GM12878 (cell line): Measurements from ENCODE around the gene SSH2. TPM values are rescaled to one million over a fixed set of nuclear protein-coding genes. Genes with fewer than 3 reads are reported as not detected.

Experiments
- ATAC-seq: fragments of 200-7000 bp; cut with Tn5 transposase; 3 replicates; pipeline ENCODE4 v1.9.1; 2020; ENCODE audit warnings: mild to moderate bottlenecking, moderate library complexity
- BruUV-seq: library from RNA; stranded (reverse); fragments of 400-500 nt; replicated peaks from 2 replicates; lab custom pipeline; 2021; lab: Mats Ljungman, UMichigan
- CTCF ChIA-PET: fragments of 300-600 bp; sonication (Branson Sonifier 250); formaldehyde crosslinking; extraction: SDS; loops from one replicate; lab custom pipeline; 2021; ENCODE audit warnings: inconsistent platforms; lab: Yijun Ruan, JAX
- POLR2A ChIA-PET: fragments of 350-600 bp; formaldehyde crosslinking; extraction: SDS; loops from one replicate; lab custom pipeline; 2021; ENCODE audit warnings: inconsistent platforms; lab: Charles Lee
- RAD21 ChIA-PET: fragments of 300-600 bp; sonication (Branson Sonifier 250); formaldehyde crosslinking; loops from one replicate; lab custom pipeline; 2023; ENCODE audit warnings: antibody characterized with exemption; ENCODE audit not compliant: unreplicated experiment; lab: Charles Lee
- SMC1A ChIA-PET: fragments of 300-600 bp; sonication (Branson Sonifier 250); formaldehyde crosslinking; loops from one replicate; lab custom pipeline; 2023; ENCODE audit not compliant: unreplicated experiment, uncharacterized antibody; lab: Charles Lee
- DNase-seq: peaks from one replicate; pipeline ENCODE4 v3.0.0-alpha.2; 2011; ENCODE audit warnings: low read depth, low spot score
- FAIRE-seq: peaks from 3 replicates; lab custom pipeline; 2011; peaks lifted over from hg19 to GRCh38; lab: Jason Lieb, UNC
- H2AFZ ChIP-seq: 2 replicates; pipeline ENCODE4 v1.6.0; 2011; ENCODE audit warnings: low read depth, low read length, control low read depth; ENCODE audit not compliant: control insufficient read depth
- H3K27ac ChIP-seq: 2 replicates; pipeline ENCODE4 v1.5.1; 2011; ENCODE audit warnings: control low read depth; ENCODE audit not compliant: control insufficient read depth, insufficient read depth
- H3K27me3 ChIP-seq, 2 experiments: replicated peaks in 1 of 2; 2 replicates each; pipeline versions ENCODE4 v1.6.0 to v1.6.1; 2011; ENCODE audit warnings: low read length in 1 of 2; ENCODE audit not compliant: control insufficient read depth in 2 of 2, insufficient read depth in 2 of 2
- H3K36me3 ChIP-seq, 2 experiments: 2 replicates each; pipeline ENCODE4 v1.5.1; 2011; ENCODE audit warnings: low read length in 1 of 2; ENCODE audit not compliant: control insufficient read depth in 2 of 2, insufficient read depth in 2 of 2
- H3K4me1 ChIP-seq: 2 replicates; pipeline ENCODE4 v1.6.1; 2011; ENCODE audit warnings: mild to moderate bottlenecking, low read length, moderate library complexity, mixed read lengths; ENCODE audit not compliant: control insufficient read depth, insufficient read depth
- H3K4me2 ChIP-seq: 2 replicates; pipeline ENCODE4 v1.6.0; 2011; ENCODE audit warnings: control low read depth; ENCODE audit not compliant: control insufficient read depth, insufficient read depth
- H3K4me3 ChIP-seq: fragments of 200-600 bp; sonication (generic); 2 replicates; pipeline ENCODE4 v1.5.1; 2016
- H3K79me2 ChIP-seq: 2 replicates; pipeline ENCODE4 v1.6.0; 2011; ENCODE audit warnings: low read length; ENCODE audit not compliant: control insufficient read depth, insufficient read depth
- H3K9ac ChIP-seq: 2 replicates; pipeline ENCODE4 v1.8.0; 2011; ENCODE audit warnings: low read length, control low read depth, mixed read lengths; ENCODE audit not compliant: control insufficient read depth, insufficient read depth
- H3K9me3 ChIP-seq: replicated peaks from 3 replicates; pipeline ENCODE4 v1.5.1; 2011; ENCODE audit warnings: mild to moderate bottlenecking, low read length; ENCODE audit not compliant: control insufficient read depth, insufficient read depth
- H4K20me1 ChIP-seq: 2 replicates; pipeline ENCODE4 v1.6.0; 2011; ENCODE audit not compliant: control insufficient read depth, insufficient read depth
- ASH2L ChIP-seq: fragments of 300-600, 200-600 bp; sonication (generic); IDR thresholded peaks from 2 replicates; pipeline ENCODE4 v1.6.1; 2017; ENCODE audit warnings: low read depth, mild to moderate bottlenecking, borderline replicate concordance
- JUND ChIP-seq: IDR thresholded peaks from 2 replicates; pipeline ENCODE4 v1.6.1; 2012; ENCODE audit warnings: low read depth, mild to moderate bottlenecking, low read length, improper control_type of control experiment, moderate library complexity
- PAX8 ChIP-seq: fragments of 450-650 bp; IDR thresholded peaks from 2 replicates; pipeline ENCODE4 v1.6.1; 2017; ENCODE audit warnings: mild to moderate bottlenecking, moderate library complexity
- WGBS: methylation state at CpG from one replicate; pipeline ENCODE4 v1.1.6; 2016; ENCODE audit warnings: low lambda C conversion rate; ENCODE audit not compliant: insufficient replicate concordance, insufficient coverage; ENCODE audit errors: missing lambda C conversion rate; 5-methylcytosine and 5-hydroxymethylcytosine counted together
- in situ Hi-C: fragments of 300-500 bp; cut with MboI; formaldehyde crosslinking; loops from 9 replicates; pipeline ENCODE4 v1.14.3; 2018; ENCODE audit warnings: mixed read lengths
- intact Hi-C: fragments of 100-400 bp; cut with micrococcal nuclease; formaldehyde crosslinking; loops from one replicate; pipeline ENCODE4 v1.14.2; 2022; ENCODE audit not compliant: unreplicated experiment
- polyA plus RNA-seq, 11 experiments: library from polyadenylated mRNA; depleted of rRNA in 4 of 11; unstranded in 6 of 11; stranded (reverse) in 5 of 11; fragments of >200 nt; fragmentation: Nextera tagmentation in 4 of 11; fragmentation: Illumina TruSeq in 1 of 11; extraction: Ambion mirVana in 4 of 11; extraction: Trizol in 1 of 11; gene quantifications; 1 replicate in 1 of 11; 2 replicates in 10 of 11; pipeline versions ENCODE4 v1.2.1 to v1.2.3, GENCODE V29; 2011 to 2016; ENCODE audit warnings: inconsistent platforms in 2 of 11, missing spikeins in 2 of 11, low read depth in 1 of 11
- total RNA-seq, 4 experiments: library from RNA; depleted of rRNA in 3 of 4; stranded (reverse); fragments of >200 nt in 3 of 4; fragmentation: Illumina TruSeq in 1 of 4; extraction: Trizol in 1 of 4; gene quantifications; 2 replicates each; pipeline versions ENCODE4 v1.2.1 to v1.2.3, GENCODE V29; 2013 to 2021
- TF ChIP-seq, protein P1 (sequence below): fragments of 450-650 bp; IDR thresholded peaks from 2 replicates; pipeline ENCODE4 v1.6.1; 2017; ENCODE audit warnings: mild to moderate bottlenecking, low read depth, inconsistent platforms; ENCODE audit not compliant: poor library complexity, severe bottlenecking
- TF ChIP-seq, protein P2 (sequence below): IDR thresholded peaks from 2 replicates; pipeline ENCODE4 v1.6.1; 2011; ENCODE audit warnings: low read depth, low read length, improper control_type of control experiment, borderline replicate concordance
- TF ChIP-seq, protein P3 (sequence below): fragments of 450-650 bp; formaldehyde crosslinking; IDR thresholded peaks from 2 replicates; pipeline ENCODE4 v1.4.0; 2022; ENCODE audit warnings: mild to moderate bottlenecking, moderate library complexity

SSH2 gene
- total and polyA plus RNA-seq, 10 of the 15 experiments (the other 5 are each of a cell fraction or from before 2014, with no cell fraction given), result 9.3 to 65.9 (median 34.0) TPM

GRCh38 chr17:29846298-29846697 lies 83.7 kb downstream of the SSH2 start:
- TF ChIP-seq JUND (no peak), ASH2L (no peak), PAX8 (no peak)
- TF ChIP-seq, protein P1, sequence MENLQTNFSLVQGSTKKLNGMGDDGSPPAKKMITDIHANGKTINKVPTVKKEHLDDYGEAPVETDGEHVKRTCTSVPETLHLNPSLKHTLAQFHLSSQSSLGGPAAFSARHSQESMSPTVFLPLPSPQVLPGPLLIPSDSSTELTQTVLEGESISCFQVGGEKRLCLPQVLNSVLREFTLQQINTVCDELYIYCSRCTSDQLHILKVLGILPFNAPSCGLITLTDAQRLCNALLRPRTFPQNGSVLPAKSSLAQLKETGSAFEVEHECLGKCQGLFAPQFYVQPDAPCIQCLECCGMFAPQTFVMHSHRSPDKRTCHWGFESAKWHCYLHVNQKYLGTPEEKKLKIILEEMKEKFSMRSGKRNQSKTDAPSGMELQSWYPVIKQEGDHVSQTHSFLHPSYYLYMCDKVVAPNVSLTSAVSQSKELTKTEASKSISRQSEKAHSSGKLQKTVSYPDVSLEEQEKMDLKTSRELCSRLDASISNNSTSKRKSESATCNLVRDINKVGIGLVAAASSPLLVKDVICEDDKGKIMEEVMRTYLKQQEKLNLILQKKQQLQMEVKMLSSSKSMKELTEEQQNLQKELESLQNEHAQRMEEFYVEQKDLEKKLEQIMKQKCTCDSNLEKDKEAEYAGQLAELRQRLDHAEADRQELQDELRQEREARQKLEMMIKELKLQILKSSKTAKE, result no peak
- TF ChIP-seq, protein P2, sequence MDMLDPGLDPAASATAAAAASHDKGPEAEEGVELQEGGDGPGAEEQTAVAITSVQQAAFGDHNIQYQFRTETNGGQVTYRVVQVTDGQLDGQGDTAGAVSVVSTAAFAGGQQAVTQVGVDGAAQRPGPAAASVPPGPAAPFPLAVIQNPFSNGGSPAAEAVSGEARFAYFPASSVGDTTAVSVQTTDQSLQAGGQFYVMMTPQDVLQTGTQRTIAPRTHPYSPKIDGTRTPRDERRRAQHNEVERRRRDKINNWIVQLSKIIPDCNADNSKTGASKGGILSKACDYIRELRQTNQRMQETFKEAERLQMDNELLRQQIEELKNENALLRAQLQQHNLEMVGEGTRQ, result no peak
- TF ChIP-seq, protein P3, sequence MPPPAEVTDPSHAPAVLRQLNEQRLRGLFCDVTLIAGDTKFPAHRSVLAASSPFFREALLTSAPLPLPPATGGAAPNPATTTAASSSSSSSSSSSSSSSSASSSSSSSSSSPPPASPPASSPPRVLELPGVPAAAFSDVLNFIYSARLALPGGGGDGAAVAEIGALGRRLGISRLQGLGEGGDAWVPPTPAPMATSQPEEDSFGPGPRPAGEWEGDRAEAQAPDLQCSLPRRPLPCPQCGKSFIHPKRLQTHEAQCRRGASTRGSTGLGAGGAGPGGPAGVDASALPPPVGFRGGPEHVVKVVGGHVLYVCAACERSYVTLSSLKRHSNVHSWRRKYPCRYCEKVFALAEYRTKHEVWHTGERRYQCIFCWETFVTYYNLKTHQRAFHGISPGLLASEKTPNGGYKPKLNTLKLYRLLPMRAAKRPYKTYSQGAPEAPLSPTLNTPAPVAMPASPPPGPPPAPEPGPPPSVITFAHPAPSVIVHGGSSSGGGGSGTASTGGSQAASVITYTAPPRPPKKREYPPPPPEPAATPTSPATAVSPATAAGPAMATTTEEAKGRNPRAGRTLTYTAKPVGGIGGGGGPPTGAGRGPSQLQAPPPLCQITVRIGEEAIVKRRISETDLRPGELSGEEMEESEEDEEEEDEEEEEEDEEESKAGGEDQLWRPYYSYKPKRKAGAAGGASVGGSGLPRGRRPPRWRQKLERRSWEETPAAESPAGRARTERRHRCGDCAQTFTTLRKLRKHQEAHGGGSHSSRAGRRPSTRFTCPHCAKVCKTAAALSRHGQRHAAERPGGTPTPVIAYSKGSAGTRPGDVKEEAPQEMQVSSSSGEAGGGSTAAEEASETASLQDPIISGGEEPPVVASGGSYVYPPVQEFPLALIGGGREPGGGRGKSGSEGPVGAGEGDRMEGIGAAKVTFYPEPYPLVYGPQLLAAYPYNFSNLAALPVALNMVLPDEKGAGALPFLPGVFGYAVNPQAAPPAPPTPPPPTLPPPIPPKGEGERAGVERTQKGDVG, result no peak
- SMC1A ChIA-PET, result interaction anchor here (0.9 to 1.5 kb wide), 3 partner anchors 26 to 85 kb away, joined by 3 to 6 read pairs (median 4); no protein-coding TSS in a partner anchor
- Histone ChIP-seq H3K36me3 (no peaks in the 10 kb centered on the region; a peak in 1 of 4 replicates), H3K27ac (no peak overlapping the region), H4K20me1 (no peaks in the 10 kb centered on the region), H3K4me2 (no peak overlapping the region), H3K79me2 (no peaks in the 10 kb centered on the region), H3K4me1 (no peaks in the 10 kb centered on the region; the same call in 1 of the 2 replicates), H3K9me3 (no peaks in the 10 kb centered on the region), H3K9ac (no peak overlapping the region), H3K4me3 (no peak overlapping the region), H2AFZ (no peak overlapping the region), H3K27me3 (no peaks in the 10 kb centered on the region)
- RAD21 ChIA-PET, result interaction anchor here (6.7 kb wide), 1 partner anchor 85 kb away, joined by 40 read pairs; the partner anchor contains the start of gene SSH2
- no TSS peak for BruUV-seq
- in situ Hi-C loops (no loop called here), intact Hi-C loops (loop anchor here (5.0 kb wide), 1 partner anchor 86 kb away; the partner anchor contains the start of gene SSH2)
- DNase-seq (no peak), FAIRE-seq (no peak), ATAC-seq (no peak)
- 96% methylated on average over 2 of the region's 2 CpGs for WGBS
- POLR2A ChIA-PET, result no interaction called here
- CTCF ChIA-PET, result interaction anchor here (0.6 to 7.6 kb wide), 3 partner anchors 21 to 85 kb away, joined by 3 to 53 read pairs (median 5); partner anchors contain the start of gene SSH2
